ENCODE results near the gene DENND4B. TPM values are rescaled to one million over a fixed set of nuclear protein-coding genes. Genes with fewer than 3 reads are reported as not detected.

DENND4B gene
- total and polyA plus RNA-seq, 9 of the 15 experiments (the other 6 are each of a cell fraction or from before 2014, with no cell fraction given): 9.5 to 80.5 (median 23.1) TPM

DNA sequence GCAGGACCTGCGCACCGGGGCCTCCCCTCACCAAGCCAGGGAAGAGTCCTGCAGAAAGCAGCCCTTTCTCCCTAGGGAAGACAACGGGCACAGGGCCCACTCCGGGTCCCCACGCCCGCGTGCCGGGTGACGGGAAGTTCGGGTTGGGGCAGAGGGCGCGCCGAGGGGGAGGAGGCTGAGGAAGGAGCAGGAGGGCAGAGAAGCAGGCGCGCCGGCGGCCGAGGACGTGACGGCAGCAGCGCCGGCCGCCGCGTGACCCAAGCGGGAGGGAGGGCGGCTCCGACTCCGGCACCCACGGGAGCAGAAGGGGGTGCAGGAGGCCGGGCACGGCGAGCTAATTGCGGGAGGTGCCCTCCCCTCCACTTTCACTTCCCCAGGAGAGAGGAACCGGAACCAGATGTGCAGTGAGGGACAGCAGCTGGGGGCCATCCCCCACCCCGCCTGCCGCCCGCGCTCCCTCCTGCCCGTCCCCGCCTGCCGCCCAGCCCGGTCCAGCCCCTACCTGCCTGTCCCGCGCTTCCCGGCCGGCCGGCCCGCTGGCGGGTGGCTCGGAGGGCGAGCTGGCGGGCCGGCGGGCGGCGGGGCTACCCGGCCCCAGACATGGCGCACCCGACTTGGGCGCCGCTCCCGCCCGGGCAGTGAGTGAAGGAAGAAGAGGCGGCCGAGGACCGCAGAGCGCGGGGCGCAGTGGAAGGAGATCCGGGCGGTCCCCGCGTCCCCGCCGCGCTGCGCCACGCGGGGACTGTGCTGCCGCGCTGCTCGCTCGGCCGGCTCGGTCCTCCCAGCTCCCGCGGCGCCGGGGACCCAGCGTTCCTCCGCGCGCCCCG, 510 bp downstream of the DENND4B start (continued):
- TF ChIP-seq ZNF184 (CRISPR knock-in tag; IDR thresholded peaks at IDR 0.05): no peak
- TF ChIP-seq BMI1 (IDR thresholded peaks at IDR 0.05; ENCODE audit: low read length): no peak
- TF ChIP-seq TBP (optimal IDR thresholded peaks at IDR 0.05; ENCODE audit: low read depth, low read length): no peak
- TF ChIP-seq, protein P1, sequence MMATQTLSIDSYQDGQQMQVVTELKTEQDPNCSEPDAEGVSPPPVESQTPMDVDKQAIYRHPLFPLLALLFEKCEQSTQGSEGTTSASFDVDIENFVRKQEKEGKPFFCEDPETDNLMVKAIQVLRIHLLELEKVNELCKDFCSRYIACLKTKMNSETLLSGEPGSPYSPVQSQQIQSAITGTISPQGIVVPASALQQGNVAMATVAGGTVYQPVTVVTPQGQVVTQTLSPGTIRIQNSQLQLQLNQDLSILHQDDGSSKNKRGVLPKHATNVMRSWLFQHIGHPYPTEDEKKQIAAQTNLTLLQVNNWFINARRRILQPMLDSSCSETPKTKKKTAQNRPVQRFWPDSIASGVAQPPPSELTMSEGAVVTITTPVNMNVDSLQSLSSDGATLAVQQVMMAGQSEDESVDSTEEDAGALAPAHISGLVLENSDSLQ (IDR thresholded peaks at IDR 0.05): peak; percentile 47
- no peak for TF ChIP-seq ZNF445 (CRISPR knock-in tag; IDR thresholded peaks at IDR 0.05; ENCODE audit: low read depth)
- TF ChIP-seq GTF2A2 (tag; IDR thresholded peaks at IDR 0.05): no peak
- TF ChIP-seq, protein P2, sequence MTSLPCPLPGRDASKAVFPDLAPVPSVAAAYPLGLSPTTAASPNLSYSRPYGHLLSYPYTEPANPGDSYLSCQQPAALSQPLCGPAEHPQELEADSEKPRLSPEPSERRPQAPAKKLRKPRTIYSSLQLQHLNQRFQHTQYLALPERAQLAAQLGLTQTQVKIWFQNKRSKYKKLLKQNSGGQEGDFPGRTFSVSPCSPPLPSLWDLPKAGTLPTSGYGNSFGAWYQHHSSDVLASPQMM (CRISPR knock-in tag; IDR thresholded peaks at IDR 0.05): no peak
- TF ChIP-seq ZNF408 (CRISPR knock-in tag; IDR thresholded peaks at IDR 0.05; ENCODE audit: low read depth): no peak
- no peak for TF ChIP-seq MTA1 (IDR thresholded peaks at IDR 0.05; ENCODE audit: borderline replicate concordance)
- peak; percentile 62; the same call in 1 of the 2 replicates for TF ChIP-seq PHF8 (IDR thresholded peaks at IDR 0.05; ENCODE audit: borderline replicate concordance, low read length)
- TF ChIP-seq POLR2AphosphoS2 (IDR thresholded peaks at IDR 0.05; ENCODE audit: low read length): 0 out of 2 replicates have a peak, but pooled peaks have one; percentile 49
- no peak for TF ChIP-seq ZNF239 (CRISPR knock-in tag; IDR thresholded peaks at IDR 0.05)
- TF ChIP-seq ZBTB1 (CRISPR knock-in tag; IDR thresholded peaks at IDR 0.05; ENCODE audit: borderline replicate concordance, low read depth): no peak
- TF ChIP-seq ZNF41 (CRISPR knock-in tag; conservative IDR thresholded peaks at IDR 0.05): no peak
- no peak for TF ChIP-seq GATA2 (CRISPR knock-in tag; IDR thresholded peaks at IDR 0.05)
- no peak for TF ChIP-seq HOXB6 (CRISPR knock-in tag; IDR thresholded peaks at IDR 0.05; ENCODE audit: borderline replicate concordance)
- TF ChIP-seq RCOR1 (IDR thresholded peaks at IDR 0.05; ENCODE audit: borderline replicate concordance in 1 of 2, low read depth in 2 of 2, low read length in 2 of 2): no peak
- no peak for TF ChIP-seq NR1H2 (CRISPR knock-in tag; IDR thresholded peaks at IDR 0.05)
- TF ChIP-seq ZFX (CRISPR knock-in tag; IDR thresholded peaks at IDR 0.05): peak; percentile 54
- TF ChIP-seq BRF1 (IDR thresholded peaks at IDR 0.05; ENCODE audit: borderline replicate concordance, extremely low read depth, insufficient read length): no peak
- TF ChIP-seq TAF1 (IDR thresholded peaks at IDR 0.05; ENCODE audit: control insufficient read depth, extremely low read depth, insufficient read depth, low read length, severe bottlenecking): peak; percentile 27
- TF ChIP-seq, protein P3, sequence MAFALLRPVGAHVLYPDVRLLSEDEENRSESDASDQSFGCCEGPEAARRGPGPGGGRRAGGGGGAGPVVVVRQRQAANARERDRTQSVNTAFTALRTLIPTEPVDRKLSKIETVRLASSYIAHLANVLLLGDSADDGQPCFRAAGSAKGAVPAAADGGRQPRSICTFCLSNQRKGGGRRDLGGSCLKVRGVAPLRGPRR (CRISPR knock-in tag; IDR thresholded peaks at IDR 0.05): 0 out of 2 replicates have a peak, but pooled peaks have one; percentile 47
- no peak for TF ChIP-seq MCM7 (IDR thresholded peaks at IDR 0.05)

All from K562 (cell line).